Cardiac muscle cell (in vitro differentiated cells and primary cell): ENCODE results near the gene NRG3. TPM values are rescaled to one million over a fixed set of nuclear protein-coding genes. Genes with fewer than 3 reads are reported as not detected.

ENCODE experiments used
- DNase-seq, 2 donors: peaks; one replicate each; pipeline versions ENCODE4 v3.0.0 to v3.0.0-alpha.2; 2010 to 2017; ENCODE audit warnings: low read depth in 1 of 2, low spot score in 1 of 2
- H3K27ac ChIP-seq: fragments of 200-600 bp; sonication (generic); 2 replicates; pipeline ENCODE4 v1.5.1; 2016
- H3K27me3 ChIP-seq: fragments of 200-600 bp; sonication (generic); 2 replicates; pipeline ENCODE4 v1.6.0; 2016; ENCODE audit warnings: control low read depth
- H3K36me3 ChIP-seq: fragments of 200-600 bp; sonication (generic); 2 replicates; pipeline ENCODE4 v1.5.1; 2016; ENCODE audit warnings: control low read depth
- H3K4me1 ChIP-seq: fragments of 200-600 bp; sonication (generic); 2 replicates; pipeline ENCODE4 v1.8.1; 2017; ENCODE audit warnings: low read depth, mild to moderate bottlenecking, mixed run types
- H3K4me3 ChIP-seq: fragments of 200-600 bp; sonication (generic); 2 replicates; pipeline ENCODE4 v1.5.1; 2016; ENCODE audit warnings: mild to moderate bottlenecking
- H3K9me3 ChIP-seq: fragments of 200-600 bp; sonication (generic); 2 replicates; pipeline ENCODE4 v1.5.1; 2017; ENCODE audit warnings: low read depth, mild to moderate bottlenecking, control low read depth
- CTCF ChIP-seq: IDR thresholded peaks from 2 replicates; pipeline ENCODE4 v1.5.1; 2012; ENCODE audit warnings: low read depth, mild to moderate bottlenecking, low read length
- polyA plus RNA-seq: library from polyadenylated mRNA; unstranded; fragments of >200 nt; fragmentation: Nextera tagmentation; extraction: Ambion mirVana; gene quantifications from 2 replicates; pipeline ENCODE4 v1.2.1, GENCODE V29; 2016
- total RNA-seq: library from RNA; depleted of rRNA; stranded (reverse); fragments of >200 nt; gene quantifications from 2 replicates; pipeline ENCODE4 v1.2.3, GENCODE V29; 2016

The NRG3 gene
- total and polyA plus RNA-seq, 2 experiments from 2014 or later = 0.48 to 0.55 TPM

GRCh38 chr10:82558014-82558607 is 683.1 kb downstream of the NRG3 start:
- Histone ChIP-seq H3K4me1 (no peaks in the 10 kb centered on the region), H3K27ac (no peak overlapping the region), H3K27me3 (no peaks in the 10 kb centered on the region), H3K36me3 (no peaks in the 10 kb centered on the region), H3K9me3 (no peaks in the 10 kb centered on the region), H3K4me3 (no peak overlapping the region)
- no peak for TF ChIP-seq CTCF
- peak in 1 of 2 donors; percentile 2 for DNase-seq

GRCh38 chr10:82564353-82565196 is 689.6 kb downstream of the NRG3 start:
- Histone ChIP-seq H3K36me3 (no peaks in the 10 kb centered on the region), H3K9me3 (no peaks in the 10 kb centered on the region), H3K4me3 (no peak overlapping the region), H3K27me3 (no peaks in the 10 kb centered on the region), H3K27ac (no peak overlapping the region), H3K4me1 (no peaks in the 10 kb centered on the region)
- no peak for TF ChIP-seq CTCF
- no peak for DNase-seq

- H3K27ac ChIP-seq = no peak overlapping the region
- no peak for TF ChIP-seq CTCF
- H3K27me3 ChIP-seq = no peaks in the 10 kb centered on the region
- DNase-seq = no peak
- no peaks in the 10 kb centered on the region for H3K36me3 ChIP-seq
- H3K9me3 ChIP-seq = no peaks in the 10 kb centered on the region
- H3K4me1 ChIP-seq = no peaks in the 10 kb centered on the region
- H3K4me3 ChIP-seq = no peak overlapping the region
Measured at GRCh38 chr10:82565197-82565575, 690.2 kb downstream of the NRG3 start.

GRCh38 chr10:82572744-82573143 is 697.8 kb downstream of the NRG3 start:
- H3K4me1 ChIP-seq = no peaks in the 10 kb centered on the region
- no peak overlapping the region for H3K4me3 ChIP-seq
- no peak for TF ChIP-seq CTCF
- no peak overlapping the region for H3K27ac ChIP-seq
- no peaks in the 10 kb centered on the region for H3K27me3 ChIP-seq
- DNase-seq = no peak
- H3K9me3 ChIP-seq = no peaks in the 10 kb centered on the region
- no peaks in the 10 kb centered on the region for H3K36me3 ChIP-seq

- no peak for DNase-seq
- Histone ChIP-seq H3K9me3 (no peaks in the 10 kb centered on the region), H3K4me1 (no peaks in the 10 kb centered on the region), H3K27ac (no peak overlapping the region), H3K27me3 (no peaks in the 10 kb centered on the region), H3K4me3 (no peak overlapping the region), H3K36me3 (no peaks in the 10 kb centered on the region)
- no peak for TF ChIP-seq CTCF
Measured at GRCh38 chr10:82574081-82574480, 699.1 kb downstream of the NRG3 start.
